Measurements from ENCODE around the gene MEIOSIN.

MEIOSIN gene

DNA sequence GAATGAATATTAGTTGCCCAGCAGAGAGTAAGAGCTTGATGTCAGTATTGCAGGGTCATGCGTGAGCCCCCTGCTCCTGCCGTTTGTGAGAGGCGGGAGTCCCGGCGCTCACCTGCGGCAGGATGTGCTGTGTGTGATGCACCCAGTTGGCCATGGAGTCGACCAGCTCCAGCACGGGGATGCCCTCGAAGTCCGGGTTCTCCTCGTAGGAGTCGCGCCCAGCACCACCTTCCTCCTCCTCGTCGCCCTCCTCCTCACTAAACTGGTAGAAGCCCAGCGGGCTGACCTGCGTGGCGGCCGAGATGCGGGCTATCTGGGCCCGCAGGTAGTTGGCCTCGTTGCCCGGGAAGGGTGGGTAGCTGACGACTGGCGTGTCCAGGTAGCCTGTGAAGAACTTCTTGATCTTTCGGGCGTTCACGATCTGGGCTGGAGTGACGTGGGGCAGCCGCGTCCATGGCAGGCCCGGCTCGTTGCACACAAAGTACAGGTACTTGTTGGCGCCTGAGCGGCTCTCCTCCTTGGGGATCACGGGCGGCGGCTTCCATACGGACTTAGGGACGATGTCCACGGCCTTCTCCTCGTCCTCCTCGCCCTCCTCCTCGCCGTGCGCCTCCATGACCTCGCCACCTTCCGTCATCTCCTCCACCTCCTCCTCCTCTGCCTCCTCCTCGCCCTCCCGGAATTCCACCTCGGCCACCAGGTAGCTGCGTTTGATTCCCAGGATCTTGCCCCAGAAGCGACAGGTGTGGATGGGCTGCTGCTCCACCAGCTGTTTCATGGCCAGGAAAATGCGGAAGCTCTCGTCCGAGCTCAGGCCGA, 71.1 kb downstream of the MEIOSIN start:
- no peak for DNase-seq

DNA sequence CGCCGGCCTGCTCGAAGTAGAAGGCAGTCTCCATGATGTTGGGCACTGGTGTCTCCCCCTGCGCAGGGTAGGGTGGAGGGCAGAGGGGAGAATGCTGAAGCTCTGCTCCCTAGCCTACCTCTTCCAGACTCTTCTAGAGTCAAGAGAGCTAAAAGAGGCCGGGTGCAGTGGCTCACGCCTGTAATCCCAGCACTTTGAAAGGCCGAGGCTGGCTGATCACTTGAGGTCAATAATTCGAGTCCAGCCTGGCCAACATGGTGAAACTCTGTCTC, 71.7 kb downstream of the MEIOSIN start:
- no peak for DNase-seq

DNA sequence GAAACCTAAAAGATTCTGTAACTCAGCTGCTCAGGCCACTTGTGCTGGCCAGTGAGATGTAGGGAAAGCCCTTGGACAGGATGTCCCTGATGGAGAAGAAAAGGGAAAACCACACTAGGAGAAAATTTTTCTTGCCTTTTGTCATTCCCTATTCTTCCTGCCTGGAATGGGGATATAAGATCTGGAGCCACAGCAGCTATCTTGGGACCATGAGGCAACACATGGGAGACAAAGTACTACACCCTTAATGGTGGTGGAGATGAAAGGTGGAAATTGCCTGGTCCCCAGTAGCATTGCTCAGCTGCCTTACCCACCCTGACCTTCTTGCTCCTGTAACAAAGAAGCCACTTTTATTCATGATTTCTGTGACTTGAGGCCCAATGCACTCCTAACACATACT, 72.5 kb downstream of the MEIOSIN start:
- DNase-seq: no peak

DNA sequence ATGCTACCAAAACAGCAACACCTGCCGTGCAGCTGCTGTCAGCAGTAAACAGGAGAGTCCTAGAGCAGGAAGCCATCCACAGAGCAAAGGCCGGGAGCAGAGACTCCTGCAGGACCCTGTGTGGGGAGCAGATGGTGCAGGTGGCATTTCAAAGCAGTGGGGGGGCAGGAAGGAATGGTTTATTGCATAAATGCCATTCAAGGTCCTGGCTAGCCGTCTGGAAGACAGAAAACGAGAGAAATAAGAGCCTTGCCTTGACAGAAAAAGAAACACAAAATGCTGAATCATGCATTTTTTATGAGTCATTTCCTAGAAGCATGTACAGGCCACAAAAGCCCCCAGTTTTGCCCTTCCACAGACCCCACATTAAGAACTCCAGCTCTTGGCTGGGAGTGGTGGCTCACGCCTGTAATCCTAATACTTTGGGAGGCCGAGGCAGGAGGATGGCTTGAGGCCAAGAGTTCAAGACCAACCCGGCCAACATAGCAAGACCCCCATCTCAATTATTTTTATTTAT, 76.5 kb downstream of the MEIOSIN start:
- DNase-seq: no peak

DNA sequence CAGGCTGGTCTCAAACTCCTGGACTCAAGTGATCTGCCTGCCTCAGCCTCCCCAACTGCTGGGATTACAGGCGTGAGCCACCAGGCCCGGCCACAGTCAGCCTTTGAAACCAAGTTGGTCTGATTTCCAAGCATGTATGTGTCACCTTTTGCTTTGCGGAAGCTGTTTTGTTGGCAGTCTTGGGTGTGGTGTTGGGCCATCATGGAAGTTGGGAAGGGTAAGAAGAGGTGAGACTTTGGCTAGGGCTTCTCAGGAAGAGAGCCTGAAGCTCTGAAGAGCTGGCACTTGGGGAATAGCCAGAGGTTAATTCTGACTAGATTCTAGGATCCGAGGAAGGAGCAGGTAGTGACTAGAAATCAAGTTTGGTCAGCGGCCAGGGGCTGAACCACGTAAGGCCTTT, 79.1 kb downstream of the MEIOSIN start:
- DNase-seq: no peak

All from CD4-positive, alpha-beta T cell treated with Interleukin-17A for 4 hours (primary cell).